H1 (cell line): ENCODE data around the gene FBXL14. TPM values are rescaled to one million over a fixed set of nuclear protein-coding genes. Genes with fewer than 3 reads are reported as not detected.
A peak's percentile ranks its signal among the peaks of the same experiment; 100 is the strongest.

Experiments
- CTCF ChIA-PET: fragments of 300-600 bp; sonication (Branson Sonifier 250); formaldehyde crosslinking; loops from one replicate; lab custom pipeline; 2021; ENCODE audit not compliant: partially characterized antibody; lab: Charles Lee
- POLR2A ChIA-PET: fragments of 300-600 bp; sonication (Branson Sonifier 250); formaldehyde crosslinking; loops from one replicate; lab custom pipeline; 2021; ENCODE audit warnings: inconsistent platforms; ENCODE audit not compliant: partially characterized antibody; lab: Charles Lee
- DNase-seq, 2 experiments: peaks; one replicate each; pipeline versions ENCODE4 v3.0.0 to v3.0.0-alpha.2; 2010 to 2022; ENCODE audit warnings: low spot score in 2 of 2, low read depth in 1 of 2, mixed read lengths in 1 of 2
- FAIRE-seq: peaks from 2 replicates; lab custom pipeline; 2011; peaks lifted over from hg19 to GRCh38; lab: Jason Lieb, UNC
- H2AFZ ChIP-seq: 2 replicates; pipeline ENCODE4 v1.8.1; 2012; ENCODE audit warnings: low read length, inconsistent platforms
- H2AK5ac ChIP-seq: 2 replicates; pipeline ENCODE4 v1.6.1; 2013; ENCODE audit warnings: low read depth, low read length
- H2BK120ac ChIP-seq: replicated peaks from 2 replicates; pipeline ENCODE3; 2013; ENCODE audit warnings: low read depth, low read length, inconsistent platforms
- H2BK12ac ChIP-seq: 2 replicates; pipeline ENCODE4 v1.6.1; 2013; ENCODE audit warnings: low read depth, low read length
- H2BK15ac ChIP-seq: 2 replicates; pipeline ENCODE4 v1.6.1; 2013; ENCODE audit warnings: low read length
- H2BK20ac ChIP-seq: 2 replicates; pipeline ENCODE4 v1.6.1; 2013; ENCODE audit warnings: low read length
- H2BK5ac ChIP-seq: 2 replicates; pipeline ENCODE4 v1.6.1; 2013; ENCODE audit warnings: low read depth, low read length
- H3K14ac ChIP-seq: 2 replicates; pipeline ENCODE4 v1.6.1; 2013; ENCODE audit warnings: inconsistent platforms; ENCODE audit not compliant: insufficient read length
- H3K18ac ChIP-seq: 2 replicates; pipeline ENCODE4 v1.6.1; 2013; ENCODE audit warnings: low read length; ENCODE audit errors: extremely low read depth
- H3K23ac ChIP-seq: 2 replicates; pipeline ENCODE4 v1.6.1; 2013; ENCODE audit warnings: inconsistent platforms; ENCODE audit not compliant: insufficient read length
- H3K23me2 ChIP-seq: 2 replicates; pipeline ENCODE4 v1.6.1; 2013; ENCODE audit warnings: low read depth, low read length
- H3K27ac ChIP-seq: 2 replicates; pipeline ENCODE4 v1.6.1; 2011; ENCODE audit warnings: low read depth, low read length, inconsistent platforms
- H3K27me3 ChIP-seq, 4 experiments: replicated peaks in 1 of 4; 1 replicate in 1 of 4; 2 replicates in 3 of 4; pipeline versions ENCODE4 v1.6.1 to v1.8.1; 2011 to 2013; ENCODE audit warnings: low read length in 3 of 4, mild to moderate bottlenecking in 3 of 4, inconsistent platforms in 2 of 4, mixed read lengths in 2 of 4, moderate library complexity in 1 of 4; ENCODE audit not compliant: control insufficient read depth in 3 of 4, insufficient read depth in 3 of 4; ENCODE audit errors: extremely low read depth in 1 of 4
- H3K36me3 ChIP-seq, 4 experiments: 2 replicates each; pipeline versions ENCODE4 v1.6.1 to v1.8.1; 2011 to 2013; ENCODE audit warnings: mild to moderate bottlenecking in 4 of 4, low read length in 3 of 4, moderate library complexity in 2 of 4, control low read depth in 1 of 4, inconsistent platforms in 1 of 4; ENCODE audit not compliant: insufficient read depth in 4 of 4, control insufficient read depth in 2 of 4
- H3K4ac ChIP-seq: replicated peaks from 2 replicates; pipeline ENCODE3; 2013; ENCODE audit warnings: low read length, low read depth, mixed read lengths, inconsistent platforms; ENCODE audit not compliant: insufficient read length
- H3K4me1 ChIP-seq, 4 experiments: replicated peaks in 1 of 4; 1 replicate in 1 of 4; 2 replicates in 3 of 4; pipeline versions ENCODE4 v1.6.1 to v1.8.1; 2011 to 2013; ENCODE audit warnings: low read length in 3 of 4, inconsistent platforms in 2 of 4, mixed read lengths in 1 of 4; ENCODE audit not compliant: insufficient read depth in 4 of 4, control insufficient read depth in 3 of 4
- H3K4me2 ChIP-seq, 2 experiments: 2 replicates each; pipeline versions ENCODE4 v1.6.1 to v1.8.1; 2011 to 2013; ENCODE audit warnings: low read depth in 2 of 2, low read length in 2 of 2, control low read depth in 1 of 2, inconsistent platforms in 1 of 2, mild to moderate bottlenecking in 1 of 2; ENCODE audit not compliant: insufficient read depth in 1 of 2
- H3K4me3 ChIP-seq, 4 experiments: fragments of 200-600, 300-600 bp in 1 of 4; sonication (generic), shearing (Covaris generic), sonication (Bioruptor Twin) in 1 of 4; 2 replicates each; pipeline versions ENCODE4 v1.5.1 to v1.8.1; 2011 to 2016; ENCODE audit warnings: low read length in 4 of 4, low read depth in 3 of 4, control low read depth in 2 of 4, inconsistent platforms in 2 of 4, mild to moderate bottlenecking in 2 of 4, mixed read lengths in 1 of 4, moderate library complexity in 1 of 4; ENCODE audit not compliant: insufficient read depth in 2 of 4; ENCODE audit errors: extremely low read depth in 1 of 4
- H3K56ac ChIP-seq: replicated peaks from 2 replicates; pipeline ENCODE3; 2013; ENCODE audit warnings: low read depth, mild to moderate bottlenecking, mixed read lengths, low read length, inconsistent platforms; ENCODE audit not compliant: insufficient read length
- H3K79me1 ChIP-seq: 2 replicates; pipeline ENCODE4 v1.6.1; 2013; ENCODE audit warnings: low read depth, low read length, control low read depth
- H3K79me2 ChIP-seq, 2 experiments: 2 replicates each; pipeline versions ENCODE4 v1.6.1 to v1.8.1; 2012 to 2013; ENCODE audit warnings: low read length in 2 of 2, mild to moderate bottlenecking in 2 of 2, inconsistent platforms in 1 of 2; ENCODE audit not compliant: insufficient read depth in 2 of 2, control insufficient read depth in 1 of 2
- H3K9ac ChIP-seq, 4 experiments: replicated peaks in 1 of 4; 1 replicate in 1 of 4; 2 replicates in 3 of 4; pipeline versions ENCODE4 v1.6.1 to v1.8.1; 2011 to 2013; ENCODE audit warnings: low read depth in 3 of 4, low read length in 3 of 4, control low read depth in 2 of 4, mild to moderate bottlenecking in 2 of 4, moderate library complexity in 2 of 4, inconsistent platforms in 1 of 4; ENCODE audit errors: extremely low read depth in 1 of 4
- H3K9me3 ChIP-seq, 2 experiments: 2 replicates each; pipeline versions ENCODE4 v1.6.1 to v1.8.1; 2012 to 2013; ENCODE audit warnings: mild to moderate bottlenecking in 2 of 2, moderate library complexity in 2 of 2, control low read depth in 1 of 2, inconsistent platforms in 1 of 2, low read depth in 1 of 2, low read length in 1 of 2, mixed read lengths in 1 of 2; ENCODE audit not compliant: insufficient read depth in 2 of 2
- H4K20me1 ChIP-seq, 2 experiments: replicated peaks in 1 of 2; 2 replicates each; pipeline versions ENCODE3 to v1.8.1; 2011 to 2013; ENCODE audit warnings: inconsistent platforms in 2 of 2, low read length in 2 of 2, mild to moderate bottlenecking in 1 of 2; ENCODE audit not compliant: insufficient read depth in 2 of 2, control insufficient read depth in 1 of 2
- H4K5ac ChIP-seq: 2 replicates; pipeline ENCODE4 v1.6.1; 2013; ENCODE audit warnings: low read length, low read depth, mixed read lengths, inconsistent platforms; ENCODE audit not compliant: insufficient read length
- H4K8ac ChIP-seq: 2 replicates; pipeline ENCODE4 v1.8.0; 2013; ENCODE audit warnings: mild to moderate bottlenecking, moderate library complexity, low read length, inconsistent platforms; ENCODE audit not compliant: insufficient read depth; ENCODE audit errors: extremely low read depth
- H4K91ac ChIP-seq: replicated peaks from 2 replicates; pipeline ENCODE3; 2013; ENCODE audit warnings: low read length, mixed read lengths, inconsistent platforms; ENCODE audit not compliant: insufficient read length
- SIN3A ChIP-seq, 2 experiments: IDR thresholded peaks in 1 of 2; conservative IDR thresholded peaks in 1 of 2; 2 replicates each; pipeline ENCODE4 v1.6.1; 2011 to 2012; ENCODE audit warnings: low read length in 2 of 2, improper control_type of control experiment in 1 of 2, low read depth in 1 of 2, mild to moderate bottlenecking in 1 of 2
- SIX5 ChIP-seq: IDR thresholded peaks from 2 replicates; pipeline ENCODE4 v1.6.1; 2011; ENCODE audit warnings: mild to moderate bottlenecking, low read depth, low read length
- SP4 ChIP-seq: IDR thresholded peaks from 2 replicates; pipeline ENCODE4 v1.6.1; 2012; ENCODE audit warnings: low read length, inconsistent platforms
- SRF ChIP-seq: IDR thresholded peaks from 2 replicates; pipeline ENCODE4 v1.6.1; 2011; ENCODE audit warnings: mild to moderate bottlenecking, low read depth, low read length, moderate library complexity
- WGBS, 2 experiments: shearing (Covaris generic) in 1 of 2; methylation state at CpG; one replicate each; pipeline versions ENCODE4 v1.1.6 to v1.1.7; 2013 to 2015; ENCODE audit warnings: low lambda C conversion rate in 2 of 2, mixed read lengths in 2 of 2, inconsistent platforms in 1 of 2, low coverage in 1 of 2, missing lambda C conversion rate in 1 of 2; ENCODE audit not compliant: insufficient replicate concordance in 2 of 2, insufficient coverage in 1 of 2, insufficient read length in 1 of 2; ENCODE audit errors: extremely low coverage in 1 of 2, missing lambda C conversion rate in 1 of 2; 5-methylcytosine and 5-hydroxymethylcytosine counted together
- polyA plus RNA-seq, 7 experiments: library from polyadenylated mRNA; depleted of rRNA in 3 of 7; stranded (reverse) in 5 of 7; unstranded in 2 of 7; fragments of >200 nt in 5 of 7; fragments of 200-250 nt in 2 of 7; gene quantifications; 1 replicate in 5 of 7; 2 replicates in 1 of 7; 4 replicates in 1 of 7; pipeline versions ENCODE4 v1.2.1 to v1.2.3, GENCODE V29; 2011 to 2013; ENCODE audit warnings: missing spikeins in 2 of 7, mixed read lengths in 2 of 7
- total RNA-seq: library from RNA; stranded (reverse); fragmentation: NEBNext Ultra II Directional; extraction: Animal tissue kit (Norgen Biotek cat#: 25700); gene quantifications from 2 replicates; pipeline ENCODE4 v1.2.1, GENCODE V29; 2021
- TF ChIP-seq, protein P1 (sequence below): IDR thresholded peaks from 2 replicates; pipeline ENCODE4 v1.6.1; 2011; ENCODE audit warnings: low read length, improper control_type of control experiment

FBXL14 gene
- total and polyA plus RNA-seq, 2 of the 8 experiments (the other 6 are each of a cell fraction or from before 2014, with no cell fraction given): 5.5 to 9.6 TPM

DNA sequence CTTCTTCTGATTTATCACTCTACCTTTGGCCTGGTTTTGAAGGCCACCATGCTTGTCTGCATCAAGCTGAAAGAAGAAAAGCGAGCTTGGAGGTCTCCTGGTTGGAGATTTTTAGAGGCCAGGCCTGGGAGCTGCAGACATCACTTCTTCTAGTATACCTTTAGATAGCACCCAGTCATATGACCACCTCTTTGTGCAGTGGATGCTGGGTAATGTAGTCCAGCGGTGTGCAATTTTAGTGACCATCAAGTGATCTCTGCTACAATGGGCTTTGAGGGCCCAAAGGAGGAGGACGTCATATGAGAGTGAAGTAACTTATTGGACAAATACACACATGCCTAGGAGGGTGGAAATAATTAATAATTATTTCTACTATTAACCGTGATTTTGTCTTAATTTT, 19.5 kb upstream of the FBXL14 start:
- Histone ChIP-seq H3K27ac (no peak overlapping the region), H3K23me2 (no peaks in the 10 kb centered on the region), H3K18ac (no peak overlapping the region), H2BK5ac (no peak overlapping the region), H2AK5ac (no peak overlapping the region), H2AFZ (peak overlapping the region; percentile 55; the same call in 1 of the 2 replicates), H4K91ac (no peak overlapping the region), H3K4me3 (no peak overlapping the region), H4K5ac (no peak overlapping the region), H4K8ac (no peak overlapping the region), H3K56ac (no peak overlapping the region), H3K14ac (no peak overlapping the region), H3K36me3 (no peaks in the 10 kb centered on the region), H2BK12ac (no peak overlapping the region), H3K9me3 (no peaks in the 10 kb centered on the region), H3K79me1 (no peaks in the 10 kb centered on the region), H3K4me1 (no peaks in the 10 kb centered on the region; a peak in 1 of 7 replicates), H2BK120ac (no peak overlapping the region), H3K9ac (no peak overlapping the region), H3K4ac (no peak overlapping the region), H4K20me1 (no peaks in the 10 kb centered on the region), H3K79me2 (no peaks in the 10 kb centered on the region), H2BK15ac (no peak overlapping the region), H3K23ac (no peak overlapping the region), H3K27me3 (peaks cover 0 to 9% (median 2%) of the 10 kb centered on the region in 4 experiments; a peak in 4 of 7 replicates), H3K4me2 (no peak overlapping the region), H2BK20ac (no peak overlapping the region)
- CTCF ChIA-PET: interaction anchor here (0.9 to 3.1 kb wide), 4 partner anchors 11 to 286 kb away, joined by 3 to 13 read pairs (median 6); partner anchors contain the start of gene WNT5B
- no peak for TF ChIP-seq SRF
- peak; percentile 62 for TF ChIP-seq SIX5
- TF ChIP-seq, protein P1, sequence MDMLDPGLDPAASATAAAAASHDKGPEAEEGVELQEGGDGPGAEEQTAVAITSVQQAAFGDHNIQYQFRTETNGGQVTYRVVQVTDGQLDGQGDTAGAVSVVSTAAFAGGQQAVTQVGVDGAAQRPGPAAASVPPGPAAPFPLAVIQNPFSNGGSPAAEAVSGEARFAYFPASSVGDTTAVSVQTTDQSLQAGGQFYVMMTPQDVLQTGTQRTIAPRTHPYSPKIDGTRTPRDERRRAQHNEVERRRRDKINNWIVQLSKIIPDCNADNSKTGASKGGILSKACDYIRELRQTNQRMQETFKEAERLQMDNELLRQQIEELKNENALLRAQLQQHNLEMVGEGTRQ: peak; percentile 75
- TF ChIP-seq SIN3A (conservative IDR thresholded peaks at IDR 0.05 in 1 of 2, IDR thresholded peaks at IDR 0.05 in 1 of 2; ENCODE audit: low read depth in 1 of 2, low read length in 2 of 2): no peak
- no peak for TF ChIP-seq SP4
- no peak for FAIRE-seq
- WGBS, 2 experiments: 87% methylated on average over 4 of the region's 4 CpGs; no CpG with 5 or more reads in 1 of the 2 experiments
- POLR2A ChIA-PET: no interaction called here
- no peak for DNase-seq
